Activated CD8-positive, alpha-beta memory T cell treated with anti-CD3 and anti-CD28 coated beads for 4 hours (primary cell): ENCODE results near the gene PAX8.
"Not testable (repeated sequence)": the region's sequence is repeated elsewhere in the genome, so short reads cannot be mapped to it uniquely, and the experiment has no call there.

Experiments used
- DNase-seq, 2 donors: peaks; one replicate each; pipeline ENCODE4 v3.0.0-alpha.2; 2020; ENCODE audit warnings: low read depth in 2 of 2

Gene PAX8

DNA sequence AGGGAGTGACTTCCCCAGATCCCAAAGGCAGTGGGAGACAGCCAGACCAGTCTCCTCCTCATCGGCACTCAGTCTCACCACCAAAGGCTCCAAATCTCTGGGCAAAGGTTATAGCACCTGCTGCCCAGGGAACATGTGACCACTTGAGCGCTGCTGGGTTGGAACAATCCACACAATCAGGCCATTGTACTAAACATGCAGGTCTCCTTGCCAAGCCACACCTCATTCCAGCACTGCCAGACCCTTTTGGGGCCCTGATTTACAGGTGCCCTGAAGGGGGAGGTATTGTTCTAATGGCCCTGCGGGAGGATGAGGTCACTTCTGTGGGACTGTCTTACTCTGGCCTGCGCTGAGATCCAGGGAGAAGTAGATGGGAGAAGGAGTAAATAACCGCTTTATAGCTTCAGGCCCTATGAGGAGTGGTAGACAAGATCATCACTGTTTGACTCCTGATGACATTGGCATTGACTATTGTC lies 10.0 kb upstream of the PAX8 start:
- DNase-seq: not testable (repeated sequence)

DNA sequence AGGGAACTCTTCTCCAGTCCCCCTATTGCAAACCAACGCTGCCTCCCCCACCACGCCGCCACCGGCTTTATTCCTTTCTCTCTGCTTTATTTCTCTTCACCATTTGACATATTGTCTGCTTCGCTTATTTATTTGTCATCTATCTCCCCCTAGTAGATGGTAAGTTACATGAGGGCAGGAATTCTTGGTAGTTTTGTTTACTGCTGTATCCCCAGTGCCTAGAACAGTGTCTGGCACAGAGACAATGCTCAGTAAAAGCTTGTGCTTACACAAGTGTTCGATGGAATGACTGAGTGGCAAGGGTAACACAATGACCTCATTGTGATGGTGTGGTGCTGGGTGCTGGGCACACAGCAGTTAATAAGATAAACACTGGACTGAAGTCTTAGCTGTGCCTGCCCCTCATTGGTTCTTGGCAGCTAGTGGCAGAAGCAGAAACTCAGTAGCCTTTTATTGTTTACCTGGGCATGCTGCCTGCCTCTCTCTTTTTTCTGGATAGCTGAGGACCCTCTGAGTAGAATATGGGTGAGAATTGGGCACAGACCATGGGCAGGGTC lies 9.5 kb upstream of the PAX8 start:
- DNase-seq: not testable (repeated sequence)

DNA sequence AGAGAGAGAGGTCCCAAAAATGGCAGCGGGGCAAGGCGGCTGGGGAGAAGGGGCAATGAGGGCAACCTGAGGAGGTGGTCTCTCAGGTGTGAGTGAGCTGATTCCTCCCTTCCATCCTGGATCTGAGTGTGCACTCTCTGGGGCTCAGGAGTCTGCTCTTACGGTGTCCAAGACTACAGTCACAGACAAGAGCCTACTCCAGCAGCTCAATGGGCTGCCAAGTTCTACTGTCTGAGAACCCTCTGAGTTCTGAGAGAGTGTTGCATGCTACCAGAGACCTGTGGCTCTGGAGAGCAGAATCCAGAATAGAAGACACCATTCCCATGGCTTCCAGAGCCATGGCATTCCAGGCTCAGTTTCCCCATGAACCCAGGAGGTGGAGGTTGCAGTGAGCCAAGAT lies 7.1 kb upstream of the PAX8 start:
- no peak for DNase-seq

DNA sequence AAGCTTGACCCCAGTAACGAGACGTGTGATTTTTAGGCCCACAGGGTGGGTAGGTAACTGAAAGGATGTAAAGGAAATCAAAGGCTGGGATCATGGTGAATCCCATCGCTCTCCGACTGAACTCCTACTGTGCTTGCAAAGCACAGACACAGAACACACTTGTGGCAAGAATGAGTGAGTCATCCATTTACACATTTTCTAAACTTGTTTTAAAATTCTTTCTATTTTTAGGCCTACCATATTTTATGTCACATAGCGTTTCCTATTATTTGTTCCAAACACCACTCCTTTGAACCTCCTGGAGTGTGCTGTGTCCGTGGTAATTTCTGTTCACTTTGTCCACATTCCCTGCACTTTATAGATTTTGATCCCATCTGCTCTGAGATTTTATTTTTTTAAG lies 6.3 kb upstream of the PAX8 start:
- DNase-seq: not testable (repeated sequence)

DNA sequence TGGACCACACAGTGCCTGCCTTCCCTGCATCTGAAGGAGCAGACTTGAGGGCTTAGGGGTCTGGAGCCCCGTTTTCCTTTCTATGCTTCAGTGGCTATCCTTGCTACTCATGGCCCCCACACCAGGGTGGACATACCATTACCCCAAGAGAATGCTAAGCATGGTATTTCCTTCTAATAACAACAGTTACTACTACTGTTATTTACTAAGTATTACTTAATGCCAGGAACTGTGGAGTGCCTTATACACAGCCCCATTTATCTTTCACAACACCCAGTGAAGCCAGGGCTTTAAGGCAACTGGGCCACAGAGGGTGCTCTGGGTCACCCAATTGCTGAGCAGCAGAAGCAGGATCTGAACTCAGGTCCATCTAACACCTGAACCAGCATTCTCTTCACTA lies 5.8 kb upstream of the PAX8 start:
- no peak for DNase-seq

DNA sequence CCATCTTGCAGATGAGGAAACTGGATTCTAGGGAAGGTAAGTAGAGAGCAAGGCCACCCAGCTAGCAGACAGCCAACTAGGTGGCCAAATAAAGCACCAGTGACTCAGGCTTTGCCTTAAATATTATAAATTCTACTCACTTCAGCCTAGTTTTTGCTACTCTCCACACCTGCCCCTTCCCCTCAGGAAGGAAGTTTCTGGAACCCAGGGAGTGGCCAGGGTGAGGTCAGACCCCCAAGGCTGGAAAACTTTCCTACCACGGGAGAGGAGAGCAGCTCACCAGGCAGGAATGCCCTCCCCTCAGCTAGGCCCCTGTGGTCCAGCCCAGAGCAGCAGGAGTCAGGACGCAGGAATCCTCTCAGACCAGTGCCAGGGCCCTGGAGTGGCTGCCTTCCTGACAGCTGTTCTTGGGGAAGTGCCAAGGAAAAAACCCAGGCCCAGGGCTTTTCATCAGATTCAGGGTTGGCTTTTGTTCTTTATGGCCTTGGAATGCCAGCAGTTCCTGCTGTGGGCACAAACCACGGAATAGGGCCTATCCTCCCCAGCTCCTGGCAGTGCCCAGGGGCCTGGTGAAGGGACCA lies 5.1 kb upstream of the PAX8 start:
- no peak for DNase-seq

- no peak for DNase-seq
Observed at GRCh38 chr2:113282747-113283533, 4.2 kb upstream of the PAX8 start.

DNA sequence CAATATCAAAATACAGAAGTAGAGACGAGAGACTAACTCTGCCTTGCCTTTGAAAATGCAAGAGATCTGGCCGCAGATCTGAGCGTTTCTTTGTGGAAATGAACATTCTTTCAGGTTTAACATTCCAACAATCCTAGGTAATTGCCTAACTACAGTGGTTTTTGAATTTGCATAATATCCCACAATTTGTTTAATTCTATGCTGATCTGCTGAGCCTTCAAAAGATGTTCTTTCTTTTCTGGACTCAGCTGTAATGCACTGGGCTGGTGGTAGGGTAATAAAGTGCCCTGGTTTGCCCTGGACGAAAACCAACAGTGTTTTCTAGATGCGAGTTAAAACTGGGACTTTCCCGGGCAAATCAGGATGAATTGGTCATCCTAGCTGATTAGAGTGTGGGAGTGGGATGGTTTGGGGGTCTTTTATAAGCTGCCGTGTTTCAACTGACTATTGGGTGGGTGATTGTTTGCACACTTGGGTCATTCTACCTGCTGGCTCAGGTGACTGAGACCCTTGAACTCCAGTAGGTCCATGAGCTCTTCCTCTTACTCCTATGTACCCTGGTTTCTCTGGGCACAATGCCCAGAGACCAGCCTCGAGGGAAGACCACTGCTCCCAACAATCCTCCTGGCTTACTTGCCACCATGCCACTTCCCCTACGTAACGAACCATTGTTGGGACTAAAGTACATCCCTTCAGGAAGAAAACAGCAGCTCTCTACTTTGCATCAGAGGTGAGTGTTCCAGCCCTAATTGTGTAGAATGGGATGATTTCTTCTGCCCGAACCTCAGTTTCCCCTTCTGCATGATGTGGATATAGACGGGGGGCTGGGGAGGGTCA lies 3.4 kb upstream of the PAX8 start:
- no peak for DNase-seq

- no peak for DNase-seq
Observed at GRCh38 chr2:113278073-113278741, 514 bp downstream of the PAX8 start.

DNA sequence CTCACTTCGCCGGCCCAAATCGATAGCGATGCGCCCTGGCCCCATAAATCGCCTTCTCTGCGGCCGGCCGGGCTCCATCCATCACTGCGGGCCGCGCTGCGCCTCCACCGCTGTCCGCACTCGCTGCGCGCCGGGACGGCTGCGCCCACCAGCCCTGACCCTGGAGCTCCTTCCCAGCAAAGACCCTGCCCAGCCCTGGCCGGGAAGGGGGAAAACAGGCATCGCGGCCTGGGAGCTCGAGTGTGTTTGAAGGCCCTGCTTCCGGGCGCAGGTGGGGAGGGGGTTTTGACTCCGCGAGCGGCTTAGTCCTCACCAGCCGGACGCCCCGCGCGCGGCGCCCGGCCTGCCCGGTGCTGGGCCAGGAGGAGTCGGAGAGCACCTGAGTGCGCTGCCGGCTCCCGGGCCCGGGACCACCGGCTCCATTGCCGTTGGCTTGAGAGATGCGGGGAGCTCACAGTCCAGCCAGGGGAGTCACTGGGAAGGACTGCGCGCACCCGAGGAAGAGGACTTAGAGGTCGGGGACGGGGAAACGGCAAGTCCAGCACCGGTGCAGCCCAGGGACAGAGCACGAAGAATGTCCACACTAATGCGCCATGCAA lies 1.1 kb downstream of the PAX8 start:
- DNase-seq: no peak

GRCh38 chr2:113276761-113277425 lies 1.8 kb downstream of the PAX8 start:
- no peak for DNase-seq

GRCh38 chr2:113276216-113276760 lies 2.4 kb downstream of the PAX8 start:
- no peak for DNase-seq

DNA sequence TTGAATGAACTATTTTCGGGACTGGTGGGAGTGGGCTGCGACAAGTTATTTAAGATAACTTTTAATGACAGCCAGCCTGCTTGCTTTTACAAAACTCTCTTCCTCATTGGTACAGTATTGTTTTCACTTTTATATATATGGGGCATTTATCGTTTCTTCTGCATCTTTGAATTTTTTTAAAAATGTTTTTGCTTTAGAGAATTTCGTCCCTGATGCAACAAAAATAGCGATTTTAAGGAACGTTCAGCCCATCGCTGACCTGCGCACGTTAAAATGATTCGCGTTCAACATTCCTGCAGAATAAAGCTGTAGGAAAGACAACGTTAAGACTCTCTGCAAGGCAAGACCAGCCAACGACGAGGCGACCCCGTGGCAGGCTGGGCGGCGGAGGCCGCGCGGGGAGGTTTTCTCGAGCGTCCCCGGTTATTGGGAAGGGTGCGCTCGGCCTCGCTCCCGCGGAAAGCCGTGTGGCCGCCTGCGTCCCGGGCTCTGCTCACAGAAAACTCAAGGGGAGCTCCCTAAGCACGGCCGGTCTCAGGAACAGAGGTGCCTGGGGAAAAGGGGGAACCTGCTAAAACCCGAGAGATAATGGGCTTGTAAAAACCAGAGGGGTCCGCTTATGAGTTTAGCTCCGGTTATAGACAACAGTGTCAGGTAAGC lies 3.0 kb downstream of the PAX8 start:
- no peak for DNase-seq

- no peak for DNase-seq
Observed at GRCh38 chr2:113274432-113274831, 4.3 kb downstream of the PAX8 start.

- DNase-seq: no peak
Observed at GRCh38 chr2:113273981-113274380, 4.7 kb downstream of the PAX8 start.

DNA sequence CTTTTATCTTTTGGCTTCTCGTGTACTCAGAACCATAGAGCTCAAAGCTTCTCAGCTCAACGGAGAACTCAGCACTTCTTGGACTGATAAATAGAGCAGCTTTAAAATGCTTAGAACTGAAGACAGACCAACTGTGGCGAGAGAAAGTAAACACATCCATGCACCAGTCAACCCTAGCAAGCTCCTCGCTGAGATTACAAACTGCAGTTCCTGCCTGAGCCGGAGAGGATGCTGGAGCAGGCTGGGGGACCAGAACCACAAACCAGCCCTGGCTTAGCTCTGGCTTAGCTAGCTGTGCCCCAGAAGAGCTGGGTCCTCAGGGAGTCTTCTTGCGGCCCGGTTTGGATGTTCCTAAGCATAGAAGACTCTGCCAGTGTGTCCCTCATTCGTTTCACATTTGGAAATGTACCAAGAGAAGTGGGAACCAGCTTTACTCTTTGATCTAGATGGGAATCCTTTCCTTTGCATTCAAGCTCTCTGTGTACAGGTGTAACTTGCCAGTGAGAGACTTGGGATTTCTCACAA lies 5.6 kb downstream of the PAX8 start:
- DNase-seq: no peak

DNA sequence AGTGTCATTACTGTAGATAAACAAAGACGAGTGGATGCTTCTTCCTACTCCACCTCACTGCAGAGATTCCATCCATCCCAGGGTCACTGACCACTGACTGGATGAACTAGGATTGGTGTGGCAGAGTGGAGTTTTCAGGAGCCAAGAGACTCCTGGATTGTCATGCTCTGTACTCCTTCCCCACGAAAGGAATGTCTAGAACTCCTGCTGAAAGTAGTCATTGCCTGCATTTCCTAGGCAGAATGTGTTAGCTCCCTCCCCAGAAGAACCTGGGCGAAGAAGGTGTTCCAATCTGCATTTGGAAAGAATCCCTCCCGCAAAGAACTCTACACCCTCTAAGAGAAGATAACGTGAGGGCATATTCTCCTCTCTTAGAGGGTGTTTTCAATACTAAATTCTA lies 6.2 kb downstream of the PAX8 start:
- DNase-seq: no peak

GRCh38 chr2:113268621-113269360 lies 9.9 kb downstream of the PAX8 start:
- no peak for DNase-seq

- no peak for DNase-seq
Observed at GRCh38 chr2:113266431-113266830, 12.3 kb downstream of the PAX8 start.
